SK-N-SH treated with all-trans-retinoic acid at 6 μM for 48 hours (cell line): Measurements from ENCODE around the gene BICDL1.

Experiments used
- ARNTL ChIP-seq: fragments of 450-650 bp; formaldehyde crosslinking; IDR thresholded peaks from 2 replicates; pipeline ENCODE4 v1.5.0; 2020; ENCODE audit warnings: low read depth, mild to moderate bottlenecking, moderate library complexity, borderline replicate concordance
- CSDC2 ChIP-seq: fragments of 250-450 bp; sonication (Bioruptor Pico); IDR thresholded peaks from 2 replicates; pipeline ENCODE4 v1.5.0; 2020; ENCODE audit warnings: mild to moderate bottlenecking, moderate library complexity
- OSR1 ChIP-seq: fragments of 250-450 bp; sonication (Bioruptor Pico); IDR thresholded peaks from 2 replicates; pipeline ENCODE4 v1.8.0; 2022; ENCODE audit warnings: moderate library complexity, mild to moderate bottlenecking, inconsistent platforms
- RARB ChIP-seq: fragments of 250-450 bp; sonication (Bioruptor Pico); IDR thresholded peaks from 2 replicates; pipeline ENCODE4 v1.8.0; 2021; ENCODE audit warnings: mild to moderate bottlenecking, moderate library complexity
- SNAI2 ChIP-seq: fragments of 250-450 bp; sonication (Bioruptor Pico); IDR thresholded peaks from 2 replicates; pipeline ENCODE4 v1.5.0; 2020; ENCODE audit warnings: mild to moderate bottlenecking, moderate library complexity
- TOX ChIP-seq: fragments of 250-450 bp; sonication (Bioruptor Pico); IDR thresholded peaks from 2 replicates; pipeline ENCODE4 v1.8.0; 2021; ENCODE audit warnings: mild to moderate bottlenecking, moderate library complexity, borderline replicate concordance
- ZFP3 ChIP-seq: fragments of 250-450 bp; sonication (Bioruptor Pico); IDR thresholded peaks from 2 replicates; pipeline ENCODE4 v1.5.0; 2020; ENCODE audit warnings: mild to moderate bottlenecking, moderate library complexity
- ZFP30 ChIP-seq: fragments of 450-650 bp; formaldehyde crosslinking; IDR thresholded peaks from 2 replicates; pipeline ENCODE4 v1.5.0; 2022; ENCODE audit warnings: mild to moderate bottlenecking, moderate library complexity
- ZNF70 ChIP-seq: fragments of 450-650 bp; formaldehyde crosslinking; IDR thresholded peaks from 2 replicates; pipeline ENCODE4 v1.5.0; 2020; ENCODE audit warnings: mild to moderate bottlenecking, moderate library complexity
- ZNF8 ChIP-seq: fragments of 450-650 bp; formaldehyde crosslinking; IDR thresholded peaks from 2 replicates; pipeline ENCODE4 v1.5.0; 2020; ENCODE audit warnings: mild to moderate bottlenecking, moderate library complexity
- TF ChIP-seq, protein P1 (sequence below): fragments of 250-450 bp; sonication (Bioruptor Pico); IDR thresholded peaks from 2 replicates; pipeline ENCODE4 v1.5.1; 2020; ENCODE audit warnings: low read depth, mild to moderate bottlenecking, moderate library complexity
- TF ChIP-seq, protein P2 (sequence below): fragments of 250-450 bp; sonication (Bioruptor Pico); IDR thresholded peaks from 2 replicates; pipeline ENCODE4 v1.8.0; 2020; ENCODE audit warnings: mild to moderate bottlenecking, moderate library complexity, borderline replicate concordance
- TF ChIP-seq, protein P3 (sequence below): fragments of 250-450 bp; sonication (Bioruptor Pico); IDR thresholded peaks from 2 replicates; pipeline ENCODE4 v1.8.0; 2021; ENCODE audit warnings: low read depth, mild to moderate bottlenecking, moderate library complexity, borderline replicate concordance
- TF ChIP-seq, protein P4 (sequence below): fragments of 250-450 bp; sonication (Bioruptor Pico); IDR thresholded peaks from 2 replicates; pipeline ENCODE4 v1.5.0; 2020; ENCODE audit warnings: mild to moderate bottlenecking, moderate library complexity

DNA sequence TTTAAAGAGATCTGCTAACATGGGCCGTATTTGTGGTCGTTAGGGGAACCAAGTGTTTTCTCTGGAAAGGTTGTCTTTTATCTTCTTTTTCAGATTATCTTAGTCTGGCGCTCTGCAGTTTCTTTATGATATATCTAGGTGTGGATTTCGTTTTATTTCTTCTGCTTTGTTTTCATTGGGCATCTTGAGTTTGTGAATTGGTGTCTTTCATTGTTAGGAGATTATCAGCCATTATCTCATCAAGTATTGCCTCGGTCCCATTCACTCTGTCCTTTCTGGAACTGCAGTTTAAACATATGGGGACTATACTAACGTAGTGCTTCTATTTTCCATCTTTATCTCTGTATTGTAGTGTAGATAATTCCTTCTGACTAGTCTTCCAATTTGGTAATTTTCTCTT, 60.4 kb downstream of the BICDL1 start:
- TF ChIP-seq, protein P1, sequence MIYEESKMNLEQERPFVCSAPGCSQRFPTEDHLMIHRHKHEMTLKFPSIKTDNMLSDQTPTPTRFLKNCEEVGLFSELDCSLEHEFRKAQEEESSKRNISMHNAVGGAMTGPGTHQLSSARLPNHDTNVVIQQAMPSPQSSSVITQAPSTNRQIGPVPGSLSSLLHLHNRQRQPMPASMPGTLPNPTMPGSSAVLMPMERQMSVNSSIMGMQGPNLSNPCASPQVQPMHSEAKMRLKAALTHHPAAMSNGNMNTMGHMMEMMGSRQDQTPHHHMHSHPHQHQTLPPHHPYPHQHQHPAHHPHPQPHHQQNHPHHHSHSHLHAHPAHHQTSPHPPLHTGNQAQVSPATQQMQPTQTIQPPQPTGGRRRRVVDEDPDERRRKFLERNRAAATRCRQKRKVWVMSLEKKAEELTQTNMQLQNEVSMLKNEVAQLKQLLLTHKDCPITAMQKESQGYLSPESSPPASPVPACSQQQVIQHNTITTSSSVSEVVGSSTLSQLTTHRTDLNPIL: no peak
- TF ChIP-seq ZFP3 (CRISPR knock-in tag) (no peak), OSR1 (no peak), SNAI2 (no peak), ARNTL (no peak), ZFP30 (no peak; the same call in 1 of the 2 replicates), RARB (CRISPR knock-in tag) (no peak), CSDC2 (CRISPR knock-in tag) (no peak), ZNF8 (CRISPR knock-in tag) (no peak), ZNF70 (no peak), TOX (CRISPR knock-in tag) (no peak)
- TF ChIP-seq, protein P2, sequence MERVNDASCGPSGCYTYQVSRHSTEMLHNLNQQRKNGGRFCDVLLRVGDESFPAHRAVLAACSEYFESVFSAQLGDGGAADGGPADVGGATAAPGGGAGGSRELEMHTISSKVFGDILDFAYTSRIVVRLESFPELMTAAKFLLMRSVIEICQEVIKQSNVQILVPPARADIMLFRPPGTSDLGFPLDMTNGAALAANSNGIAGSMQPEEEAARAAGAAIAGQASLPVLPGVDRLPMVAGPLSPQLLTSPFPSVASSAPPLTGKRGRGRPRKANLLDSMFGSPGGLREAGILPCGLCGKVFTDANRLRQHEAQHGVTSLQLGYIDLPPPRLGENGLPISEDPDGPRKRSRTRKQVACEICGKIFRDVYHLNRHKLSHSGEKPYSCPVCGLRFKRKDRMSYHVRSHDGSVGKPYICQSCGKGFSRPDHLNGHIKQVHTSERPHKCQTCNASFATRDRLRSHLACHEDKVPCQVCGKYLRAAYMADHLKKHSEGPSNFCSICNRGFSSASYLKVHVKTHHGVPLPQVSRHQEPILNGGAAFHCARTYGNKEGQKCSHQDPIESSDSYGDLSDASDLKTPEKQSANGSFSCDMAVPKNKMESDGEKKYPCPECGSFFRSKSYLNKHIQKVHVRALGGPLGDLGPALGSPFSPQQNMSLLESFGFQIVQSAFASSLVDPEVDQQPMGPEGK (CRISPR knock-in tag): no peak
- TF ChIP-seq, protein P3, sequence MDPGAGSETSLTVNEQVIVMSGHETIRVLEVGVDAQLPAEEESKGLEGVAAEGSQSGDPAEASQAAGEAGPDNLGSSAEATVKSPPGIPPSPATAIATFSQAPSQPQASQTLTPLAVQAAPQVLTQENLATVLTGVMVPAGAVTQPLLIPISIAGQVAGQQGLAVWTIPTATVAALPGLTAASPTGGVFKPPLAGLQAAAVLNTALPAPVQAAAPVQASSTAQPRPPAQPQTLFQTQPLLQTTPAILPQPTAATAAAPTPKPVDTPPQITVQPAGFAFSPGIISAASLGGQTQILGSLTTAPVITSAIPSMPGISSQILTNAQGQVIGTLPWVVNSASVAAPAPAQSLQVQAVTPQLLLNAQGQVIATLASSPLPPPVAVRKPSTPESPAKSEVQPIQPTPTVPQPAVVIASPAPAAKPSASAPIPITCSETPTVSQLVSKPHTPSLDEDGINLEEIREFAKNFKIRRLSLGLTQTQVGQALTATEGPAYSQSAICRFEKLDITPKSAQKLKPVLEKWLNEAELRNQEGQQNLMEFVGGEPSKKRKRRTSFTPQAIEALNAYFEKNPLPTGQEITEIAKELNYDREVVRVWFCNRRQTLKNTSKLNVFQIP (CRISPR knock-in tag): no peak
- TF ChIP-seq, protein P4, sequence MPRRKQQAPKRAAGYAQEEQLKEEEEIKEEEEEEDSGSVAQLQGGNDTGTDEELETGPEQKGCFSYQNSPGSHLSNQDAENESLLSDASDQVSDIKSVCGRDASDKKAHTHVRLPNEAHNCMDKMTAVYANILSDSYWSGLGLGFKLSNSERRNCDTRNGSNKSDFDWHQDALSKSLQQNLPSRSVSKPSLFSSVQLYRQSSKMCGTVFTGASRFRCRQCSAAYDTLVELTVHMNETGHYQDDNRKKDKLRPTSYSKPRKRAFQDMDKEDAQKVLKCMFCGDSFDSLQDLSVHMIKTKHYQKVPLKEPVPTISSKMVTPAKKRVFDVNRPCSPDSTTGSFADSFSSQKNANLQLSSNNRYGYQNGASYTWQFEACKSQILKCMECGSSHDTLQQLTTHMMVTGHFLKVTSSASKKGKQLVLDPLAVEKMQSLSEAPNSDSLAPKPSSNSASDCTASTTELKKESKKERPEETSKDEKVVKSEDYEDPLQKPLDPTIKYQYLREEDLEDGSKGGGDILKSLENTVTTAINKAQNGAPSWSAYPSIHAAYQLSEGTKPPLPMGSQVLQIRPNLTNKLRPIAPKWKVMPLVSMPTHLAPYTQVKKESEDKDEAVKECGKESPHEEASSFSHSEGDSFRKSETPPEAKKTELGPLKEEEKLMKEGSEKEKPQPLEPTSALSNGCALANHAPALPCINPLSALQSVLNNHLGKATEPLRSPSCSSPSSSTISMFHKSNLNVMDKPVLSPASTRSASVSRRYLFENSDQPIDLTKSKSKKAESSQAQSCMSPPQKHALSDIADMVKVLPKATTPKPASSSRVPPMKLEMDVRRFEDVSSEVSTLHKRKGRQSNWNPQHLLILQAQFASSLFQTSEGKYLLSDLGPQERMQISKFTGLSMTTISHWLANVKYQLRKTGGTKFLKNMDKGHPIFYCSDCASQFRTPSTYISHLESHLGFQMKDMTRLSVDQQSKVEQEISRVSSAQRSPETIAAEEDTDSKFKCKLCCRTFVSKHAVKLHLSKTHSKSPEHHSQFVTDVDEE (CRISPR knock-in tag): no peak
